Measurements from ENCODE around the gene MYO6.
"Not testable (repeated sequence)": the region's sequence is repeated elsewhere in the genome, so short reads cannot be mapped to it uniquely, and the experiment has no call there.

MYO6 gene

DNA sequence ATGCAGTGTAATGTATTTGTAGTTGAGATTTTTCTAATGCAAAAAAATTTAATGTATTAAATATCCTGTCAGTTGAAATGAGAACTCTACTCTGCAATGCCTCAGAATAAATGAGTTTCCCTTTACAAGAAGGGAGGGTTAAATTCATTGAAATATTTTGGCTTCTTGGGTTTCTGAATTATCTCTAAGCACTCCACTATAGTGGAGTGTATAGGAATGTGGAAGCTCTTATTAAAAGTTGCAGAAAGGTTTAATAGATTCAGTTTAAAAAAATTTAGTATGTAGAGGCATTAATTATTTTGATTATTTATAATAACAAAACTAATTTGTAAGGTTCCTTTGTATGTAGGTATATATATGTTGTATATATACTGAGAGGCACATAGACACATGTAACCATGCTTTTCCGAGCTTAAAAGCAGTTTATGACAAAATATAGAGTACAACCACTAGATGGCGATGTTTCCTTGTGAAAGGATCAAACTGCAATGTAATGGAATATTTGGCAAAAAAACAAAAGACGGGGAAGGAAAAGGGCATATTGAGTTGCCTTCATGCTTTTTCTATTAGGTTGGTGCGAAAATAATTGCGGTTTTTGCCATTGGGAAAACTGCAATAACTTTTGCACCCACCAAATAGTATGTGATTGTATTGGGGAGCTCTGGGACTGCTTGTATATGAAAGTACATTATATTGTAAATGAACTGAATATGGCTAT, 144.2 kb downstream of the MYO6 start:
- DNase-seq (ENCODE audit: low read depth): no peak

DNA sequence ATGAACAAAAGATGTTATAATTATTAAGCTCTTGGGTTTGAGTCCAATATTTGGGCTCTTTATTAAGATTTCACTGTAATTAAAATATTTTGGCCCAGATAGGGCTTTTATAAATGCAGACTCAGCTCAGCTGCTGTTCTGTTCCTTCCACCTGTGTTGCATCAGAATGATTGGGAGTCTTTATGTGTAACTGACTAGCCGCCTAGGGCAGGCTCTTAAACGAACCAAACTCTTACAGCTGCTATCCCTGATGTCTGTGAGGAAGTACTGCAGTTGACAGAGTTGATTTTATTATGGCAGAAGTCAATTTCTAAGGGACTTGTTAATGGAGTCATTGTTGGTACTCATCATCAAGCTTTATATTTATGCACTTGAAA, 144.7 kb downstream of the MYO6 start:
- no peak for DNase-seq (ENCODE audit: low read depth)

GRCh38 chr6:75896526-75896925, 147.5 kb downstream of the MYO6 start:
- no peak for DNase-seq (ENCODE audit: low read depth)

- DNase-seq (ENCODE audit: low read depth): not testable (repeated sequence)
Measured at GRCh38 chr6:75900216-75900615, 151.2 kb downstream of the MYO6 start.

DNA sequence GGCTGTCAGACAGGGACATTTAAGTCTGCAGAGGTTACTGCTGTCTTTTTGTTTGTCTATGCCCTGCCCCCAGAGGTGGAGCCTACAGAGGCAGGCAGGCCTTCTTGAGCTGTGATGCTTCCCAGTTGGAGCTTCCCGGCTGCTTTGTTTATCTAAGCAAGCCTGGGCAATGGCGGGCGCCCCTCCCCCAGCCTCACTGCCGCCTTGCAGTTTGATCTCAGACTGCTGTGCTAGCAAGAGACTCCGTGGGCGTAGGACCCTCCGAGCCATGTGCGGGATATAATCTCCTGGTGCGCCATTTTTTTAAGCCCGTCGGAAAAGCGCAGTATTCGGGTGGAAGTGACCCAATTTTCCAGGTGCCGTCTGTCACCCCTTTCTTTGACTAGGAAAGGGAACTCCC, 156.1 kb downstream of the MYO6 start:
- DNase-seq (ENCODE audit: low read depth): not testable (repeated sequence)

- DNase-seq (ENCODE audit: low read depth): no peak
Measured at GRCh38 chr6:75906871-75907270, 157.8 kb downstream of the MYO6 start.

DNA sequence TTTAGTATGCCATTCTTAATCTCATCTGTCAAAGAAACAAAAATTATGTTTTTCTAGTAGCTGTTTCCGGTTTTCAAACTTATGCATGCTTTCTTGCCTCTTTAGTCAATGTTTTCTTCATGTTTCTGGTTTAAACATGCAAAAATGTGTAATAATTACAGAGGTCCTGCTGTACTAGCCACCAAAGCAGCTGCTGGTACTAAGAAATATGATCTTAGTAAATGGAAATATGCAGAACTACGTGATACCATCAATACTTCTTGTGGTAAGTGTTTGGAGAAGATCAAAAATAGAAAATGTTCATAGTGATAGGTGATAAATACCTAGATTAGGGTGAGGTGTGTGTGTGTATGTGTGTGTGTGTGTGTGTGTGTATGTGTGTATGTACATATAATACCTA, 158.4 kb downstream of the MYO6 start:
- DNase-seq (ENCODE audit: low read depth): no peak

GRCh38 chr6:75913040-75913439, 164.0 kb downstream of the MYO6 start:
- DNase-seq (ENCODE audit: low read depth): no peak

DNA sequence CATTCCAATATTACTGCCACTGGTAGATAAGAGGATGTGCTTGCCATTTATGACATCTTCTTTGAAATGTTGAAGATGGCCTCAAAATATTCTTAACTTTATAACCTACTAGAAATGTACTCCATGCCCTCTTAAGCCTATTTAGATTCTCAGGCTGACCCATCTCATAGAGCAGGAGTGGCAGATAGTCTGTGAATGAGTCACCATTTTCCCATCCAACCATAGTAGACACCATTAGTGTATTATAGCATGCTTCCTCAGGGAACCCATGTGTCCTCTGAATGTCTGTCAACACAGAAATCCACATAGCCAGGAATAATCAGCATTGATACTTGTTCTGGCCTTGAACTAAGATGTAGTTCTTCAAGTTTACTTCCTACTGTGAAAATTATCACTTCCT, 173.2 kb downstream of the MYO6 start:
- no peak for DNase-seq (ENCODE audit: low read depth)

DNA sequence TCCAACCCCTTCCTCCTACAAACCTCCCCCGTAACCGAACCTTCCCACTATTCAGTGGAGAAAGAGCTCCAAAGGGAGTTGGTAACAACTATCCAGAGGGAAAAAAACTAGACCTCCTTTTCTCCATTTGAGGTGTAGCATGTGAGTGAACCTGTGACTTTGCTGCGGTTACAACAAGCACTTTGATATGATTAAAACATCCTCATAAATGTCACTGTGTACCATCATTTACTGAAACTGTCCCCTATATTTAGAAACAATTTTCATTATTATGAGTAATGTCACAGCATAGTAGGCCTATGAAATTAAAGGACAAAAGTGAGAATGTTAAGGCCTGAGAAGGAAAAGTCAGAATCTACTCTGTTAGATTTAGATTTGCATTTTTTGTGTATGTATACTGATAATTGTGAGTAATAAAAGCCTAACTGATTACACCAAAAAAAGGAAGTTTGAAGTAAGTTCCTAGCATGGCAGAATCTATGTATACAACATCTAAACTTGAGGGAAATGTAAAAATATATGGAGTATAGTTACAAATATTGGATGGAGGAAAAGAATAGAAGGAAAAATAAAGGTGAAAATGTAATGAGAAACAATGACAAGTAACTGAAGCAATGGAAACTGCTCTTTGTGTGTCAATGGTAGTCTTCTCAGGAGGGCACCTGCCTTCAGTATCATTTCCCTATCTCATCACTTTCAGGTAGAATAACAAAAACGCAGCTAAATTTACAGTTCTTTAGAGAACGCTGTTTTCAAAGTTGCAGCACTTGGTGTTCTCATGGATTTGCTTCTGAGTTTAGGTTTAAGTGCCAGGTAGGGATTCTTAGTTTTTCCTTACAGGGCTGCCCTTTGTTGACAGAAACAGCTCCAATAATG, 177.5 kb downstream of the MYO6 start:
- DNase-seq (ENCODE audit: low read depth): no peak

GRCh38 chr6:75931011-75931680, 182.1 kb downstream of the MYO6 start:
- DNase-seq (ENCODE audit: low read depth): no peak

DNA sequence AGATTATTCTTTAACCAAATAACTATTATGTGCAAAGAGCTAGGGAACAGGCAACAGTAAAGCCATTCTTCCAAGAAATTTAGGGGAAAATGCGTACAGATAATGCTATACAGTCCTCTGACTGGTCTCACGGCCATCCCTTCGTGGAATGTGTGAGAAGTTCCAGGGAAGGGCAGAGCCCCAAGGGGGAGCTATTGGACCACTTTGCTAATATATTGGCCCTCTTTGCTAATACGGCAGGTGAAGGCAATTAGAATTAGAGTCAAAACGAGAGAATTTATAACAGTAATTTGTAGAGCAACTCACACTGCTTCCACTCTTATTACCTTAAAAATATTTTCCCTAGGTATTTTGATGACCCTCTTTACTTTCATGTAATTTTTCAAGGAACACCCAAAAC, 183.0 kb downstream of the MYO6 start:
- DNase-seq (ENCODE audit: low read depth): no peak

DNA sequence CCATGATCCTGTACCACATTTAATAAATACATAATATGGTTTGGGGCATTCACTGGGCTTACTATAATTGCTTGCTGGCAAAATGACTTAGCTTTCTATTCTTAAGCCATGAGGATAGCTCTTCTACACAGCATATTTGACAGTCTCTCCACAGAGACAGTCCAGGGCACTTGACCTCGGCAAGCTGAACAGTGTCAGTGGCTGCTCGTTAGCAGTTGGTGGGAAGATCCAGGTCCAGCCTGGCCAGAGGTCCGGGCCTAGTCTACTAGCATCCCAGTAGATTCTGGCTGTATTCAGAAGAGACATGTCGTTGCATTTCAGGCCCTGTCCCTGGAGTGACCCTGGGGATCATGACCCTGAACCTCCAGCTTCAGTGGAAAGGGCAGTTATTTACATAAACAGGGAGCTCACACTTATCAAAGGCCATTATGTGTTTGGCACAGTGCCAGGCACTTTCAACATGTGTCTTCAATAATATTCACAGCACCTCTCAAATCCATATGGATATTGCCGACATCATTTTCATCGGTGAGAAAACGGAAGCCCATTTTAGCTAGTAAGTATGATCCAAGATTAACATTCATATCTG, 184.4 kb downstream of the MYO6 start:
- no peak for DNase-seq (ENCODE audit: low read depth)

- DNase-seq (ENCODE audit: low read depth): no peak
Measured at GRCh38 chr6:75934643-75935472, 185.8 kb downstream of the MYO6 start.

DNA sequence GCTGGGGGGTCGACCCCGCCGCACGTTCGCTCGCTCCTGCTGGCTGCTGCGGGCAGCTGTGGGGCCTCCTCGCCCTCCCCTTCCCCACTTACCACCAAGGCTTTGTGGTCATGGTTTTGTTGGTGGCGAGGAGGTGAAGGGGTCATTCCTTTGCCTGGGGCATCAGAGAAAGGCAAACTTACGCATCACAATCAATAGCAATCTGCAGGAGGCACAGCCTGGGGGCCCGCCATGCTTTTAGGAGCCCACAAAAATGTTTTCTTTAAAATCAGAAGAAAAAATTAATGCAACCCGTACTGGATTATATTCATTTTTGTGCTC, 186.4 kb downstream of the MYO6 start:
- no peak for DNase-seq (ENCODE audit: low read depth)

GRCh38 chr6:75936682-75937081, 187.6 kb downstream of the MYO6 start:
- no peak for DNase-seq (ENCODE audit: low read depth)

DNA sequence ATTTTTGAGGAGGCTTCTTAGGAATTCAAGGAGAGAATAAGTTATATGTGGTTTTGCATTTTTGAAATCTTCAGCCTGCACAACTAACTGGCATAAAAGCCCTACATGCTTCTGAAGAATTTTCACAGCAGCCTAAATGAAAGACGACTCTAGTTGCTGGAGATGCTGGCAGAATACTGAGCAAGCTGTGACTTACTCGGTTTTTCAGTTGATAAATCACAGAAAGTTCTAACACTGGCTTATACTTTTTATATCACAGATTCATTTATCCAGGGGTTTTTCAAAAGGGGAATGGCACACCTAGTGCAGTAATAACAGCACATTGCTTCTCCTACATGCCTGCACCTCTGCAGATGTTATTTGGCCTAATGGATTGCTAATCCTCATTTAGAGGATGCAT, 188.8 kb downstream of the MYO6 start:
- no peak for DNase-seq (ENCODE audit: low read depth)

GRCh38 chr6:75940564-75940963, 191.5 kb downstream of the MYO6 start:
- DNase-seq (ENCODE audit: low read depth): no peak

DNA sequence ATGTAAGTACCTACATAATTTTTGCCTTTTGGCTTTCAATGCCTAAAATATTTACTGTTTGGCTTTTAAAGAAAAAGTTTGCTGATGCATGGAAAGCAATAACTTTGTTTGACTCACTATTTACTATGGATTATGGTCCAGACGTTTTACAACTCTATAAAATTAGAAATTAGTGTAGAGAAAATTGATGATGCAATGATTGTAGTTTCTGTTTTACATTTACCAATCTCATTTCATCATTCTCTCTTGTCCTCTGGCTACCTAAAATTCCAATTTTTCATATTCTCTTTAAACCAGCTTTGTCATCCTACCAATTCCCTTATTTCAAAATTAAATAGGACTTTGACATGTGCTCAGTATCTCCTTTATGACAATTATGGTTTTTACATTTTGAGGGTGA, 192.5 kb downstream of the MYO6 start:
- no peak for DNase-seq (ENCODE audit: low read depth)

DNA sequence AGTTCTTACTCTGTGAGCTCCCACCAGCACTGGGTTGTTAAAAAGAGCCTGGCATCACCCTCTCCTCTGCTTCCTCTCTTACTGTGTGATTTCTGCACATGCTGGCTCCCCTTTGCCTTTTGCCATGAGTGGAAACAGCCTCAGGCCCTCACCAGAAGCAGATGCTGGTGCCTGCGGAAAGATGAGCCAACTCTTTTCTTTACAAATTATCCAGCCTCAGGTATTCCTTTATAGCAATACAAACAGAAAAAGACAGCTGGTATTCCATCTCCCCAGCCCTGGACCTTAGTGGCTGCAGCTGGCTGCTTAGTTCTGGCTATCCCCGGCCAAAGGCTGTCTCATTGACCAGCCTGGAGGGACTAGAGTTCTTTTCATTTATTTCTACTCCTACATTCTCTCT, 194.3 kb downstream of the MYO6 start:
- DNase-seq (ENCODE audit: low read depth): no peak

GRCh38 chr6:75946146-75946831, 197.2 kb downstream of the MYO6 start:
- no peak for DNase-seq (ENCODE audit: low read depth)
